HG02840 (cell line): Measurements from ENCODE around the gene OR2F1.
"Not testable (repeated sequence)": the region's sequence is repeated elsewhere in the genome, so short reads cannot be mapped to it uniquely, and the experiment has no call there.

Experiments
- ATAC-seq: cut with Tn5 transposase; IDR thresholded peaks from one replicate; pipeline ENCODE4 v1.9.1; 2021; ENCODE audit warnings: mild to moderate bottlenecking, moderate library complexity, moderate number of reproducible peaks; ENCODE audit not compliant: unreplicated experiment, low FRiP score

Gene OR2F1

GRCh38 chr7:144004703-144005102 is 50.1 kb downstream of the OR2F1 start:
- ATAC-seq, result no peak

- no peak for ATAC-seq
These were observed 51.5 kb downstream of the OR2F1 start for GRCh38 chr7:144006029-144006691.

DNA sequence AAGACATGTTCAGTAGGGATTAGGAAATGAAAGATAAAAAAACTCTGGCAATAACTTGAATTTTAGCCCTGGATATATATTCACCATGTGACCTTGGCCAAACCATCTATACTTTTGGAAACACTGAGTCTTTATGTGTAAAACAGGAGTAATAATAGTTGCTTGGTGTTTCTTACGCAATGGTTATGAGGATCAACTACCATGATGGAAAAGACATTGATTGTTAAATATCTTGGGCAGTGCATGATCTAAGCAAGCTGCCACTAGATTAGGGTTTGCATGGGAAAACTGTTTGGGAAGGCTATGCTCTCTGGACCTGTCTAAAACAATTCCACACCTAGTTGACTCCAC is 52.0 kb downstream of the OR2F1 start:
- ATAC-seq, result no peak

DNA sequence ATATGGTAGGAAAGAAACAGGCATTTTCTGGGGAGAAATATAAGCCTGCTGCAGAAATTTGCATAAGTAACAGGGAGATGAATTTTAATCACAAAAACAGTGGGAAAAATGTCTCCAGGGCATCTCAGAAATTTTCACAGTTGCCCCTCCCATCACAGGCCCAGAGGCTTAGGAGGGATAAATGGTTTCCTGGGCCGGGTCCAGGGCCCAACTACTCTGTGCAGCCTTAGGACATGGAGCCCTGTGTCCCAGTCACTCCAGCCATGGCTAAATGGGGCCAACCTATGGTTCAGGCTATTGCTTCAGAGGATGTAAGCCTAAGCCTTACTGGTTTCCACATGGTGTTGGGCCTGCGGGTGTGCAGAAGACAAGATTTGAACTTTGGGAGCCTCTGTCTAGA is 54.7 kb downstream of the OR2F1 start:
- no peak for ATAC-seq

- ATAC-seq, result not testable (repeated sequence)
These were observed 55.4 kb downstream of the OR2F1 start for GRCh38 chr7:144010061-144010460.

GRCh38 chr7:144010821-144011220 is 56.2 kb downstream of the OR2F1 start:
- ATAC-seq, result not testable (repeated sequence)

DNA sequence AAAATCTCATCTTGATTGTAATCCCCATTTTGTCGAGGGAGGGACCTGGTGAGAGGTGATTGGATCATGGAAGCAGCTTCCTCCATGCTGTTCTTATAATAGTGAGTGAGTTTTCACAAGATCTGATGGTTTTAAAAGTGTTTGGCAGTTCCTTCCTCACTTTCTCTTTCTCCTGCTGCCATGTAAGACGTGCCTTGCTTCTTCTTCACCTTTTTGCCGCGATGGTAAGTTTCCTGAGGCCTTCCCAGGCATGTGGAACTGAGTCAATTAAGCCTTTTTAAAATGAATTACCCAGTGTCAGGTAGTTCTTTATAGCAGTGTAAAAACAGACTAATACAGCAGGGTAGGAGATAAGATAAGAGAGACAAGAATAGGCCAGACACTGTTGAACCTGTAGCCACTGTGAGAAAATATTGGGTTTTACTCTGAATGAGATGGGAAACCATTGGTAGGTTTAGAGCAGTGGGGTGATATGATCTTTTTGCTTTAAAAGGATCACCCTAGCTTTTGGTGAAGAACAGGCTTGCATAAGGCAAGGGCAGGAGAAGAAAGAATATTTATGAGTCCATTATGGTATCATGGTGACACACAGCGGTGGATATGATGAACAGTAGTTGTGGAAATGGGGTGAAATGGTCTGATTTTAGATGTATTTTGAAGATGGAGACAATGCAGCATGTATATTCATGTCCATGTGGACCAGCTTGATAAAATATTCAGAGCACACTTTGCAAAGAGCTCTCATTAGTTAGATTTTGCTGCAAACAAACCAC is 57.0 kb downstream of the OR2F1 start:
- ATAC-seq, result no peak
